CD4-positive, alpha-beta T cell treated with Interleukin-4 for 1 hour (primary cell): Measurements from ENCODE around the gene TIMM8B.
A peak's percentile ranks its signal among the peaks of the same experiment; 100 is the strongest.
"Not testable (repeated sequence)": the region's sequence is repeated elsewhere in the genome, so short reads cannot be mapped to it uniquely, and the experiment has no call there.

ENCODE experiments used
- DNase-seq, 2 donors: peaks; one replicate each; pipeline ENCODE4 v3.0.0-alpha.2; 2020 to 2022

Gene TIMM8B

GRCh38 chr11:112086422-112087191 lies at the start of gene TIMM8B, which contains the start of gene SDHD:
Gene TIMM8B, minus strand, starts transcription at chr11:112086756. Its CDS starts 33 bp downstream, at chr11:112086723.
Gene SDHD, plus strand, starts transcription at chr11:112086873. Its CDS starts 35 bp downstream, at chr11:112086908.
- peak; percentile 98 for DNase-seq

GRCh38 chr11:112134473-112134872 lies 47.9 kb upstream of the TIMM8B start:
- DNase-seq, result no peak

GRCh38 chr11:112132737-112133136 lies 46.2 kb upstream of the TIMM8B start:
- no peak for DNase-seq

- DNase-seq, result peak in 1 of 2 donors; percentile 14
Measured at GRCh38 chr11:112129656-112130055, 43.1 kb upstream of the TIMM8B start.

GRCh38 chr11:112128483-112129121 lies 42.0 kb upstream of the TIMM8B start:
- no peak for DNase-seq

- DNase-seq, result no peak
Measured at GRCh38 chr11:112127056-112127455, 40.5 kb upstream of the TIMM8B start.

GRCh38 chr11:112123129-112123528 lies 36.6 kb upstream of the TIMM8B start:
- DNase-seq, result no peak

- DNase-seq, result no peak
Measured at GRCh38 chr11:112121981-112122615, 35.5 kb upstream of the TIMM8B start.

- no peak for DNase-seq
Measured at GRCh38 chr11:112118176-112118575, 31.6 kb upstream of the TIMM8B start.

- no peak for DNase-seq
Measured at GRCh38 chr11:112115386-112115785, 28.8 kb upstream of the TIMM8B start.

- no peak for DNase-seq
Measured at GRCh38 chr11:112114460-112114859, 27.9 kb upstream of the TIMM8B start.

- DNase-seq, result peak in 1 of 2 donors; percentile 55
Measured at GRCh38 chr11:112113539-112114457, 27.2 kb upstream of the TIMM8B start.

- no peak for DNase-seq
Measured at GRCh38 chr11:112106070-112106469, 19.5 kb upstream of the TIMM8B start.

GRCh38 chr11:112103446-112103845 lies 16.9 kb upstream of the TIMM8B start:
- no peak for DNase-seq

- no peak for DNase-seq
Measured at GRCh38 chr11:112100462-112100861, 13.9 kb upstream of the TIMM8B start.

- DNase-seq, result no peak
Measured at GRCh38 chr11:112097734-112098528, 11.4 kb upstream of the TIMM8B start.

- no peak for DNase-seq
Measured at GRCh38 chr11:112096194-112096593, 9.6 kb upstream of the TIMM8B start.

GRCh38 chr11:112095302-112095701 lies 8.7 kb upstream of the TIMM8B start:
- not testable (repeated sequence) for DNase-seq

- no peak for DNase-seq
Measured at GRCh38 chr11:112087212-112087611, 656 bp upstream of the TIMM8B start.

GRCh38 chr11:112085822-112086421 lies 634 bp downstream of the TIMM8B start:
- peak in 1 of 2 donors; percentile 14 for DNase-seq

GRCh38 chr11:112082729-112083128 lies 3.8 kb downstream of the TIMM8B start:
- DNase-seq, result no peak
